MCF 10A (cell line): ENCODE data around the gene RAPGEF1. TPM values are rescaled to one million over a fixed set of nuclear protein-coding genes. Genes with fewer than 3 reads are reported as not detected.

Experiments
- BruUV-seq: library from RNA; stranded (reverse); fragments of 400-500 nt; replicated peaks from 2 replicates; lab custom pipeline; 2021; lab: Mats Ljungman, UMichigan
- CTCF ChIA-PET: fragments of 300-600 bp; sonication (Branson Sonifier 250); formaldehyde crosslinking; extraction: SDS; loops from one replicate; lab custom pipeline; 2021; ENCODE audit warnings: antibody characterized with exemption, inconsistent platforms; lab: Yijun Ruan, JAX
- POLR2A ChIA-PET: fragments of 300-600, 350-650 bp; sonication (Branson Sonifier 250); formaldehyde crosslinking; extraction: SDS; loops from one replicate; lab custom pipeline; 2020; ENCODE audit warnings: antibody characterized with exemption, inconsistent platforms; lab: Yijun Ruan, JAX
- DNase-seq: peaks from one replicate; pipeline ENCODE4 v3.0.0-alpha.2; 2018; ENCODE audit not compliant: unreplicated experiment
- H3K27ac Mint-ChIP-seq: one replicate; pipeline ENCODE4 v1.8.0; 2022; ENCODE audit warnings: mild to moderate bottlenecking, low read depth, mixed read lengths; ENCODE audit not compliant: unreplicated experiment
- H3K27me3 Mint-ChIP-seq: one replicate; pipeline ENCODE4 v1.8.0; 2022; ENCODE audit warnings: mixed read lengths; ENCODE audit not compliant: insufficient read depth, unreplicated experiment
- H3K36me3 Mint-ChIP-seq: one replicate; pipeline ENCODE4 v1.8.0; 2022; ENCODE audit warnings: mild to moderate bottlenecking, moderate library complexity, mixed read lengths; ENCODE audit not compliant: insufficient read depth, unreplicated experiment
- H3K4me1 Mint-ChIP-seq: one replicate; pipeline ENCODE4 v1.8.0; 2022; ENCODE audit warnings: mixed read lengths; ENCODE audit not compliant: insufficient read depth, unreplicated experiment
- H3K4me3 Mint-ChIP-seq: one replicate; pipeline ENCODE4 v1.8.0; 2022; ENCODE audit warnings: mild to moderate bottlenecking, moderate library complexity, mixed read lengths; ENCODE audit not compliant: unreplicated experiment
- H3K9me3 Mint-ChIP-seq: one replicate; pipeline ENCODE4 v1.8.0; 2022; ENCODE audit warnings: mixed read lengths; ENCODE audit not compliant: unreplicated experiment
- intact Hi-C: fragments of 100-400 bp; cut with micrococcal nuclease; formaldehyde crosslinking; loops from 2 replicates; pipeline ENCODE4 v1.14.1; 2022
- total RNA-seq: library from RNA; stranded (reverse); gene quantifications from 2 replicates; pipeline ENCODE4 v1.2.3, GENCODE V29; 2022
- TF ChIP-seq, protein P1 (sequence below): fragments of 200-600 bp; IDR thresholded peaks from one replicate; pipeline ENCODE4 v1.8.0; 2022; ENCODE audit warnings: antibody characterized with exemption, mild to moderate bottlenecking; ENCODE audit not compliant: unreplicated experiment

Gene RAPGEF1
- total RNA-seq, 1 experiment from 2014 or later, result 55.4 TPM

- H3K27ac Mint-ChIP-seq, result no peak overlapping the region
- no peaks in the 10 kb centered on the region for H3K4me1 Mint-ChIP-seq
- ChIA-PET CTCF (interaction anchor here (0.6 to 1.4 kb wide), 4 partner anchors 10 to 1040 kb away, joined by 3 to 5 read pairs (median 5); no protein-coding TSS in a partner anchor), POLR2A (interaction anchor here (1.0 to 1.5 kb wide), 3 partner anchors 8 to 37 kb away, joined by 3 to 8 read pairs (median 4); no protein-coding TSS in a partner anchor)
- H3K27me3 Mint-ChIP-seq, result no peaks in the 10 kb centered on the region
- intact Hi-C loops, result no loop called here
- no peak for DNase-seq
- no peaks in the 10 kb centered on the region for H3K9me3 Mint-ChIP-seq
- H3K36me3 Mint-ChIP-seq, result peaks cover 11% of the 10 kb centered on the region
- BruUV-seq, result no TSS peak
- no peak overlapping the region for H3K4me3 Mint-ChIP-seq
- TF ChIP-seq, protein P1, sequence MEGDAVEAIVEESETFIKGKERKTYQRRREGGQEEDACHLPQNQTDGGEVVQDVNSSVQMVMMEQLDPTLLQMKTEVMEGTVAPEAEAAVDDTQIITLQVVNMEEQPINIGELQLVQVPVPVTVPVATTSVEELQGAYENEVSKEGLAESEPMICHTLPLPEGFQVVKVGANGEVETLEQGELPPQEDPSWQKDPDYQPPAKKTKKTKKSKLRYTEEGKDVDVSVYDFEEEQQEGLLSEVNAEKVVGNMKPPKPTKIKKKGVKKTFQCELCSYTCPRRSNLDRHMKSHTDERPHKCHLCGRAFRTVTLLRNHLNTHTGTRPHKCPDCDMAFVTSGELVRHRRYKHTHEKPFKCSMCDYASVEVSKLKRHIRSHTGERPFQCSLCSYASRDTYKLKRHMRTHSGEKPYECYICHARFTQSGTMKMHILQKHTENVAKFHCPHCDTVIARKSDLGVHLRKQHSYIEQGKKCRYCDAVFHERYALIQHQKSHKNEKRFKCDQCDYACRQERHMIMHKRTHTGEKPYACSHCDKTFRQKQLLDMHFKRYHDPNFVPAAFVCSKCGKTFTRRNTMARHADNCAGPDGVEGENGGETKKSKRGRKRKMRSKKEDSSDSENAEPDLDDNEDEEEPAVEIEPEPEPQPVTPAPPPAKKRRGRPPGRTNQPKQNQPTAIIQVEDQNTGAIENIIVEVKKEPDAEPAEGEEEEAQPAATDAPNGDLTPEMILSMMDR, result no peak
Observed at GRCh38 chr9:131641618-131642495, 98.0 kb downstream of the RAPGEF1 start.

- TF ChIP-seq, protein P1, result no peak
- CTCF ChIA-PET, result interaction anchor here (0.6 kb wide), 1 partner anchor 1041 kb away, joined by 5 read pairs; no protein-coding TSS in a partner anchor
- no peaks in the 10 kb centered on the region for H3K27me3 Mint-ChIP-seq
- H3K36me3 Mint-ChIP-seq, result peaks cover 11% of the 10 kb centered on the region
- H3K27ac Mint-ChIP-seq, result no peak overlapping the region
- intact Hi-C loops, result no loop called here
- no TSS peak for BruUV-seq
- DNase-seq, result peak; percentile 40
- no peak overlapping the region for H3K4me3 Mint-ChIP-seq
- POLR2A ChIA-PET, result interaction anchor here (0.5 to 2.3 kb wide), 2 partner anchors 98 to 1587 kb away, joined by 3 to 6 read pairs; partner anchors contain the start of gene GPR107
- H3K4me1 Mint-ChIP-seq, result peaks cover 8% of the 10 kb centered on the region
- H3K9me3 Mint-ChIP-seq, result no peaks in the 10 kb centered on the region
Observed at GRCh38 chr9:131640438-131641137, 99.3 kb downstream of the RAPGEF1 start.

DNA sequence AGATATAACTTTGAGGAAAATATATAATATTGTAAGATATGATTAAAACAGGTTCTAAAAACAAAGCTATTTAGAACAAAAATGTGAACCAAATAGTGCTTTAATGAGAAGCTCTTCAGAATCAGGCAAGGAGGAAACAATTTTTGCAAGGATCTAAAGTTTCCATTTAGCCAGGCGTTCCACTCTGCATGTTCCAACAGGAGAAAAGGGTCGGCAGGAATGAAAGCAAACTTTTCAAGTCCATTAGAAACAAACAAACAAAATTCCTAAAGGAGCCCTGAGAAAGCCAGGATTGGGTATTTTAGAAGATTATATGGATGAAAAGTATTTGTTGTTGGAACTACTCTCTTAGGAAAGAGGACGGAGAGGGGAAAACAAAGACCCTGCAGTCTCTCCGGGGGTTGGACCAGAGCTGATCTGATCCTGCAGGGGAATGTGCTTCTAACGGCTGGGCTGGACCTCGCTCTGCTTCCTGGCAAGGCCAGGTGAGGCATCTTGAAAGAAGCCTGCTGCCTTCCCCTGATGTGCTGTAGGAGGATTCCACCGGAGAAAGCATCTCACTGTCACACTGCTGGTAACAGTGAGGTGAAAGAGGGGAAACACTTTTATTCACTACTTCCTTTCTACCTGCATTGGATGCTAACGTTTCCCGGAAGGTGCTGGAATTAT, 100.0 kb downstream of the RAPGEF1 start:
- H3K27ac Mint-ChIP-seq, result no peak overlapping the region
- no peak for DNase-seq
- H3K9me3 Mint-ChIP-seq, result no peaks in the 10 kb centered on the region
- intact Hi-C loops, result no loop called here
- peaks cover 15% of the 10 kb centered on the region for H3K4me1 Mint-ChIP-seq
- TF ChIP-seq, protein P1, result no peak
- no peak overlapping the region for H3K4me3 Mint-ChIP-seq
- peaks cover 11% of the 10 kb centered on the region for H3K36me3 Mint-ChIP-seq
- CTCF ChIA-PET, result no interaction called here
- POLR2A ChIA-PET, result interaction anchor here (2.3 kb wide), 1 partner anchor 99 kb away, joined by 6 read pairs; no protein-coding TSS in a partner anchor
- no TSS peak for BruUV-seq
- no peaks in the 10 kb centered on the region for H3K27me3 Mint-ChIP-seq
